ENCODE measurements around the gene RAD9B. TPM values are rescaled to one million over a fixed set of nuclear protein-coding genes. Genes with fewer than 3 reads are reported as not detected.
"Not testable (repeated sequence)": the region's sequence is repeated elsewhere in the genome, so short reads cannot be mapped to it uniquely, and the experiment has no call there.

Gene RAD9B
- polyA plus RNA-seq, 3 donors = 1.1 to 3.0 (median 1.3) TPM

GRCh38 chr12:110465024-110465423 lies 37.1 kb upstream of the RAD9B start:
- peaks cover 0 to 1% (median 0%) of the 10 kb centered on the region in 3 donors for H3K27me3 Mint-ChIP-seq (ENCODE audit: low read depth in 3 of 3)

GRCh38 chr12:110465765-110466164 lies 36.4 kb upstream of the RAD9B start:
- not testable (repeated sequence) for H3K27ac Mint-ChIP-seq
- 98% methylated on average over 8 of the region's 11 CpGs for WGBS (ENCODE audit: insufficient coverage)

More at GRCh38 chr12:110465024-110465423, 37.1 kb upstream of the RAD9B start:
- H2AFZ ChIP-seq (ENCODE audit: insufficient read depth, low read depth, low read length, poor library complexity, severe bottlenecking) = no peak overlapping the region
- peak overlapping the region in 1 of 2 donors; percentile 31 for H3K27ac ChIP-seq (ENCODE audit: low read depth in 1 of 2, low read length in 2 of 2)
- H3K79me2 ChIP-seq (ENCODE audit: insufficient read depth, low read length) = peaks cover 84% of the 10 kb centered on the region
- no peak for TF ChIP-seq CTCF (IDR thresholded peaks at IDR 0.05)
- H3K4me1 ChIP-seq (ENCODE audit: control insufficient read depth in 1 of 2, insufficient read depth in 2 of 2, low read length in 2 of 2) = peaks cover 23 to 32% of the 10 kb centered on the region in 2 donors
- H4K20me1 ChIP-seq (ENCODE audit: insufficient read depth, low read length) = no peaks in the 10 kb centered on the region
- Mint-ChIP-seq H3K9me3 (peaks cover 0 to 2% (median 0%) of the 10 kb centered on the region in 7 donors), H3K27ac (peak overlapping the region in 1 of 7 donors; percentile 71), H3K4me1 (peaks cover 24% of the 10 kb centered on the region), H3K36me3 (peaks cover 39 to 55% of the 10 kb centered on the region in 2 donors), H3K4me3 (no peak overlapping the region)
- H3K9me3 ChIP-seq (replicated peaks in 1 of 2; ENCODE audit: control insufficient read depth in 1 of 2, insufficient read depth in 1 of 2, low read length in 2 of 2) = no peaks in the 10 kb centered on the region
- no peak overlapping the region for H3K4me3 ChIP-seq (replicated peaks in 1 of 3; ENCODE audit: low read depth in 2 of 3, low read length in 3 of 3)
- H3K4me2 ChIP-seq (replicated peaks; ENCODE audit: extremely low read depth, low read length, poor library complexity, severe bottlenecking) = no peak overlapping the region
- WGBS (ENCODE audit: insufficient coverage) = 100% methylated on average over 2 of the region's 2 CpGs
- no peaks in the 10 kb centered on the region for H3K27me3 ChIP-seq (ENCODE audit: control insufficient read depth in 2 of 2, insufficient read depth in 2 of 2, low read length in 2 of 2)
- DNase-seq = no peak
- no peak overlapping the region for H3K9ac ChIP-seq (ENCODE audit: insufficient read depth, low read length, poor library complexity, severe bottlenecking)
- intact Hi-C loops (cut with micrococcal nuclease) = loop anchor here (5.0 kb wide), 2 partner anchors 37 to 142 kb away; partner anchors contain the start of genes RAD9B (in 1 of the 2) and VPS29 (in 1 of the 2)
- H3K36me3 ChIP-seq (replicated peaks in 1 of 2; ENCODE audit: control insufficient read depth in 1 of 2, insufficient read depth in 2 of 2, low read length in 2 of 2) = peaks cover 35 to 52% of the 10 kb centered on the region in 2 donors

More at GRCh38 chr12:110465765-110466164, 36.4 kb upstream of the RAD9B start:
- H3K9me3 ChIP-seq (replicated peaks in 1 of 2; ENCODE audit: control insufficient read depth in 1 of 2, insufficient read depth in 1 of 2, low read length in 2 of 2); H3K4me2 ChIP-seq (replicated peaks; ENCODE audit: extremely low read depth, low read length, poor library complexity, severe bottlenecking); H3K4me3 ChIP-seq (replicated peaks in 1 of 3; ENCODE audit: low read depth in 2 of 3, low read length in 3 of 3); H3K4me3 Mint-ChIP-seq; H3K9ac ChIP-seq (ENCODE audit: insufficient read depth, low read length, poor library complexity, severe bottlenecking); H4K20me1 ChIP-seq (ENCODE audit: insufficient read depth, low read length); H3K27me3 ChIP-seq (ENCODE audit: control insufficient read depth in 2 of 2, insufficient read depth in 2 of 2, low read length in 2 of 2); H2AFZ ChIP-seq (ENCODE audit: insufficient read depth, low read depth, low read length, poor library complexity, severe bottlenecking); H3K9me3 Mint-ChIP-seq; DNase-seq; H3K27me3 Mint-ChIP-seq (ENCODE audit: low read depth in 3 of 3): not testable (repeated sequence)
- peaks cover 33 to 48% of the 10 kb centered on the region in 2 donors for H3K36me3 Mint-ChIP-seq
- peaks cover 27% of the 10 kb centered on the region for H3K4me1 Mint-ChIP-seq
- H3K79me2 ChIP-seq (ENCODE audit: insufficient read depth, low read length) = peaks cover 82% of the 10 kb centered on the region
- intact Hi-C loops (cut with micrococcal nuclease) = loop anchor here (5.0 kb wide), 2 partner anchors 37 to 142 kb away; partner anchors contain the start of genes RAD9B (in 1 of the 2) and VPS29 (in 1 of the 2)
- H3K27ac ChIP-seq (ENCODE audit: low read depth in 1 of 2, low read length in 2 of 2) = peak overlapping the region in 1 of 2 donors; percentile 31
- H3K36me3 ChIP-seq (replicated peaks in 1 of 2; ENCODE audit: control insufficient read depth in 1 of 2, insufficient read depth in 2 of 2, low read length in 2 of 2) = peaks cover 30 to 44% of the 10 kb centered on the region in 2 donors
- peaks cover 23 to 34% of the 10 kb centered on the region in 2 donors for H3K4me1 ChIP-seq (ENCODE audit: control insufficient read depth in 1 of 2, insufficient read depth in 2 of 2, low read length in 2 of 2)
